Esophagus squamous epithelium (tissue), 4 donors: ENCODE results near the gene FER1L5.

ENCODE experiments used
- POLR2A ChIP-seq, 4 donors: fragments of 450-650 bp; IDR thresholded peaks; one replicate each; pipeline ENCODE4 v1.6.1; 2017; ENCODE audit warnings: antibody characterized with exemption in 4 of 4, mild to moderate bottlenecking in 4 of 4, moderate library complexity in 3 of 4
- TF ChIP-seq, protein P1 (sequence below), 6 experiments: fragments of 450-650 bp in 4 of 6; fragments of 200-600 bp in 2 of 6; sonication (generic) in 2 of 6; IDR thresholded peaks; one replicate each; pipeline ENCODE4 v1.5.1; 2016 to 2019; ENCODE audit warnings: antibody characterized with exemption in 6 of 6, mild to moderate bottlenecking in 4 of 6, moderate library complexity in 4 of 6

DNA sequence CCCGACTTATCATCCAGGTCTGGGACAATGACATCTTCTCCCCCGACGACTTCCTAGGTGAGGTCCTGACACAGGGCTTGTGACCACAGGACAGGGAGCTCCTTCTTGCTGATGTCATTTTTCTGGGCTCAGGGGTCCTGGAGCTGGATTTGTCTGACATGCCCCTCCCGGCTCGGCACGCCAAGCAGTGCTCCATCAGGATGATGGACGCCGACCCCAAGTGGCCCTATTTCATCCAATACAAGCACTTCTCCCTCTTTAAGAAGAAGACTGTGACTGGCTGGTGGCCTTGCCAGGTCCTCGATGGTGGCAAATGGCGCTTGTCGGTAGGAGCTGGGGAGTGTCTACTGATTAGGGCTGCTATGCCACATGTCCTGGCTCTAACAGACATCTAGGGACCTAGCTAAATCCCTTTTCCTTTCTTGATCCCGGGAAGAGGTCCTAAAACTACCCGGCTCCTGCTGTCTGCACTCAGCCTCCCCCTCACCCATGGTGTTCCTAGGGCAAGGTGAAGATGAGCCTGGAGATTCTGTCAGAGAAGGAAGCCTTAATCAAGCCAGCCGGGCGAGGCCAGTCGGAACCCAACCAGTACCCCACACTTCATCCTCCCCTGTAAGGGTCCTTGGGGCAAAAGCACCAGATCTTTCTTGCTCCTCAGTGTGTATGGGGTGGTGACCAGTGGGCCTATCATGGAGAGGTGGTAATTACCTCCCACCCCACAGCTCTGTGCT, 60.6 kb downstream of the FER1L5 start:
- TF ChIP-seq, protein P1, sequence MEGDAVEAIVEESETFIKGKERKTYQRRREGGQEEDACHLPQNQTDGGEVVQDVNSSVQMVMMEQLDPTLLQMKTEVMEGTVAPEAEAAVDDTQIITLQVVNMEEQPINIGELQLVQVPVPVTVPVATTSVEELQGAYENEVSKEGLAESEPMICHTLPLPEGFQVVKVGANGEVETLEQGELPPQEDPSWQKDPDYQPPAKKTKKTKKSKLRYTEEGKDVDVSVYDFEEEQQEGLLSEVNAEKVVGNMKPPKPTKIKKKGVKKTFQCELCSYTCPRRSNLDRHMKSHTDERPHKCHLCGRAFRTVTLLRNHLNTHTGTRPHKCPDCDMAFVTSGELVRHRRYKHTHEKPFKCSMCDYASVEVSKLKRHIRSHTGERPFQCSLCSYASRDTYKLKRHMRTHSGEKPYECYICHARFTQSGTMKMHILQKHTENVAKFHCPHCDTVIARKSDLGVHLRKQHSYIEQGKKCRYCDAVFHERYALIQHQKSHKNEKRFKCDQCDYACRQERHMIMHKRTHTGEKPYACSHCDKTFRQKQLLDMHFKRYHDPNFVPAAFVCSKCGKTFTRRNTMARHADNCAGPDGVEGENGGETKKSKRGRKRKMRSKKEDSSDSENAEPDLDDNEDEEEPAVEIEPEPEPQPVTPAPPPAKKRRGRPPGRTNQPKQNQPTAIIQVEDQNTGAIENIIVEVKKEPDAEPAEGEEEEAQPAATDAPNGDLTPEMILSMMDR (IDR thresholded peaks at IDR 0.05): no peak
- no peak for TF ChIP-seq POLR2A (IDR thresholded peaks at IDR 0.05)
